HG03571 (cell line): ENCODE measurements around the gene LRRC32.
"Not testable (repeated sequence)": the region's sequence is repeated elsewhere in the genome, so short reads cannot be mapped to it uniquely, and the experiment has no call there.

Experiments
- ATAC-seq: cut with Tn5 transposase; IDR thresholded peaks from one replicate; pipeline ENCODE4 v1.9.1; 2021; ENCODE audit not compliant: unreplicated experiment

Gene LRRC32

DNA sequence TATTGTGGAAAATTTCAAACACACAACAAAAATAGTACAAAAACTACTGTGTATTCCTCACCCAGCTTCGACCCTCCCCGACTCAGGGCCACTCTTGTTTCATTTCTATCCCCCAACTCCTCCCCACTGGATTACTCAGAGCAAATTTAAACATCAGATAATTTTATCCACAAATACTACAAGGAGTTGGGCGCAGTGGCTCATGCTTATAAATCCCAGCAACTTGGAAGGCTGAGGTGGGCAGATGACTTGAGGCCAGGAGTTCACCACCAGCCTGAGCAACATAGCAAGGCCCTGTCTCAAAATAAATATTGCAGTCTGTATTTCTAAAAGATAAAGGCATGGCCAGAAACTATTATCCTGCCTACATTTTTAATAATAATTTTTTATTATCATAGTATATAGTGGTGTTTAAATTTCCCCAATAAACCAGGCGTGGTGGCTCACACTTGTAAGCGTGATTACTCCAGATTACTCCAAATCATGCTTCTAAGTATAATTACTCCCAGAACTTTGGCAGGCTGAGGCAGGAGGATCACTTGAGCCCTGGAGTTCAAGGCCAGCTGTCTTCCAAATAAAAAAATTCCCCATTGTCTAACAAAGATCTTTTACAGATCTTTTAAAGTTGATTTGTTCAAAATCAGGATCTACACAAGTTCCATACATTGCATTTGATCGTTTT, 39.8 kb downstream of the LRRC32 start:
- no peak for ATAC-seq

DNA sequence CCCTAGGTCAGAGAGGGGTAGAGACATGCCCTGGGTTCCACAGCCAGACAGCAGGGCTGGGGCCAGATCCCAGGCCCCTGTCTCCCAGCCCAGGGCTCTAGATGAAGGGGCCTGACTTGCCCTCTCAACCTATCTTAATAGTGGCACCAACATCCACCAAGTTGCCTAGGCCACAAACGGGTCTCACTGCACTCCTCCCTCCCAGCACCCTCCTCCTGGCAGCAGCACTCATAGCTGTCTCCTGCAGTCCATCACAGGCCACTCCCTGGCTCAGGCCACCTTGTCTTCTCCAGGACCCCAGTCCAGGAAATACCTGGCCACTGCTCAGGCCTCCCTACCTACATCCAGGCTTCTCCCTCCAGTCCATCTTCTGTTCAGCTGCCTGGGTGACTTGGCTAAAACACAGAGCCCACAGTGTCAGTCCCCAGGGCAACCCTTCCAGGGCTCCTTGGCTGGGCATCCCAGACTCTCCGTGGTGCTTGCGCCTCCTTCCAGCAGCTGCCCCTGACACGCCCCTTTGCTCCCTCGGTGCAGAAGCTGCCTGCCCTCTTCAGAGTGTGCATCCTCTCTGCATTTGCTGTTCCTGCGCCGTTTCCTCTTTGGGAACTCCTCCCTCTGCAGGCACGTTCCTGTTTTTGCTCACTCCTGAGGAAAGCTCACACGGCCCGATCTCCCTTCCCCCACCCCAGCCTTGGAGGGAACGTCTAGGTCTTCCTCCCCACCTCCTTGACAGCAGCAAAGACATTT, 40.5 kb downstream of the LRRC32 start:
- no peak for ATAC-seq

DNA sequence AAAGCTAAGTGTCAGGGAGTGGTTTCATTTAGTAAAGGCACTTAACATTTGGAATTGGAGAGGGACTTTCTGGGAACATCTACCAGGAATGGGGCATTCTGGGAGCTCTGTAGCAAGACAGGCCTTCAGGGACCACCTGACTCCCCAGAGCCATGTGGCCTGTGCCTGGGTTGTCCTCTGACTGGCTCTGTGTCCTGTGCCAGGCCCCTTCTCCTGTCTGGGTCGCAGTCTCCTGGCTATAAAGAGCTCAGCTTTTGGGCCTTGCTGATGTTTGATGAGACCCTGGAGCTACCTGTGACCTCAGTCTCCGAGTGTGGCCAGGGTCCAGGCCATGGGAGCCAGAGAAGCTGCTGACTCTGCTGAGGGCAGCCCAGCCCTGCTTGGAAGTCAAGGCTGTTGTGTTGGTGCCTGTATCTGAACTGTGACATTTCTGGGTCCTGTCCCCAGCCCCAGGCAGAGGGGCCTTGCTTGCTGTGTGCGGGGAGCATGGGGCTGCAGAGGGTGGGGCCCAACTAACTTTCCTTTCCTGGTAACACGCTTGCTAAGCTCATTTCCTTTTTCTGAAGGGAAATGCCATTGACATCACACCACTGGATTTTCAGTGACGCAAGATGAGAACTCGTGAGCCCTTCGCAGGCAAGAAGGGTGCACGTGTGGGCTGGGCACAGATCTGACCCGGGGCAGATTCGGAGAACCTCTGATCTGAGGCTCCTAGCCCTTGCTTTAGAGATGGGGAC, 41.3 kb downstream of the LRRC32 start:
- no peak for ATAC-seq

DNA sequence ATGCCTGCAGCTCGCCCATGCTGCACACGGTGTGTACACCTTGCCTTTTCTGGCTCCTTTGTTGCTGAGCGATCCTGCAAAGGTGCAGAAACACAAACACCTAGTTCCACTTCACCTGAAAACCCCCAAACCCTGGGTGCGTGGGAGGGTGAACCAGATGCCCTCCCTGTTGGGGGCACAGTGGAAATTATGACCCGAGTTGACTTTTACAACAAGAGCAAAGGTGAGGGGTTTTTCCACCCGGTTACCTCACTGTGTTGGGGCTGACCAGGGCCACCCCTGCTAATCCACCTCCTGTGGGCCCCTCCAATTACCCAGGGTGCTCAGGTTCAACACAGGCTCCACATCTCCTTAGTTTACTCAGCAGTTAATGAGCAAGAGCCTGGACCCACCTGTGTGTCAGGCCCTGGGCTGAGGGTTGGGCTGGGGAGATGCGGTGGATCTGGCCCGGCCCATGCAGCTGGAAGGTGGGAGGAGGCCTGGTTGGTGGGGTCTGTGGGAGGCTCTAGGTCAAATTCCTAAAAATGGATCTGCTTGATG, 42.1 kb downstream of the LRRC32 start:
- no peak for ATAC-seq

DNA sequence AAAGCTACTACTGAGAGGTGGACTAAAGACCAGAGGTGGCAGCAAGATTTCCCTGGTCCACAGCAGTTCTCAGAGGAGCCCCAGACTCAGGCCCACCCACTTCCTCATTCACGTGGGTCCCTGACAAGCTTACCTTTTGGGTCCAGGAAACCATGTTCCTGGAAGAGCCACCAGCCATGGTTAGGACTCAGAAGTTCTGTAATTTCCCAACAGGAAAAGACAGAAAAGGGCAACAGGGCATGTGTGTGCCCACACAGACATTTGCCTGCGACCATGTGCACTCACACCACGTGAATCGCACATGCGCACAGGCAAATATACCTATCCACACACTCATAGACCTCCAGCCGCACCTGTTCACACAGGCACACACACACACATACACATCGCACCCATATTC, 42.9 kb downstream of the LRRC32 start:
- no peak for ATAC-seq

DNA sequence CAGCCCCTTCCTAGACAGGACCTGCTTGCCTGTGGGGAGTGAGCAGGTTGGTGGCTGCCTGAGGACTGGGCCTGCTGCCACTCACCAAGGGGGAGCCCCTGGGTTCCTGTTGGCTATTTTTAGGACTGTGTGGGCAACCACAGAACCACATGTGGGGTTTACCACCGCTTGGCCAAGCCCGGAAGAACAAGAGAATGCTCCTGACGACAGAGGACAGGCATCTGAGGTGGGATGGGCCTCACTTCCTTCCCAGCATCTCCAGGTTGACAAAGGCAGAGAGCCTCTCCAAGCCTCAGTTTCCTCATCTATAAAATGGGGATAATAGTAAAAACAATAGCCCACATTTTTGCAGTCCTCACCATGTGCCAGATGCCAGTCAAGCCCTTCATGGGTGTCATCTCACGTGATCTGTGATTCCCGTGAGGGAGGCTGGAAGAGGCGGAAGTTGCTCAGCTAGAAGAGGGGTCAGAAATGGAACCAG, 43.6 kb downstream of the LRRC32 start:
- peak; percentile 81 for ATAC-seq

DNA sequence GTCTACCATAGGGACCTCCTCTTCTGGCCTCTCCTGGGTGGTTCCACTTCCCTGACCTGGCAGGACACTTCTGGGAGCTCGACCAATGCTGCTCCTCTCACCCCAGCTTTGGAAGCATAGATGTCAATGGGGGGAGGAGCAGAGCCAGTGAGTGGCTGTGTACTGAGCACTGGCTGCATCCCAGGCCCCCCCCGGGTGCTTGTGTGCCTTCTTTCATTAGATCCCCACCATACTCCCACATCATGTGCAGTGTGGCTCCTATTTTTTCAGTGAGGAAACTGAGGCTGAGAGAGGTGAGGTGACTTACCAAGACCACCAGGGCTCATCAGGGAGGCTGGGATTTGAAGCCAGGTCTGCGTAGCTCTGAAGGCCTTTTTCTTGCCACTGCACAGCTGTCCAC, 44.3 kb downstream of the LRRC32 start:
- no peak for ATAC-seq

DNA sequence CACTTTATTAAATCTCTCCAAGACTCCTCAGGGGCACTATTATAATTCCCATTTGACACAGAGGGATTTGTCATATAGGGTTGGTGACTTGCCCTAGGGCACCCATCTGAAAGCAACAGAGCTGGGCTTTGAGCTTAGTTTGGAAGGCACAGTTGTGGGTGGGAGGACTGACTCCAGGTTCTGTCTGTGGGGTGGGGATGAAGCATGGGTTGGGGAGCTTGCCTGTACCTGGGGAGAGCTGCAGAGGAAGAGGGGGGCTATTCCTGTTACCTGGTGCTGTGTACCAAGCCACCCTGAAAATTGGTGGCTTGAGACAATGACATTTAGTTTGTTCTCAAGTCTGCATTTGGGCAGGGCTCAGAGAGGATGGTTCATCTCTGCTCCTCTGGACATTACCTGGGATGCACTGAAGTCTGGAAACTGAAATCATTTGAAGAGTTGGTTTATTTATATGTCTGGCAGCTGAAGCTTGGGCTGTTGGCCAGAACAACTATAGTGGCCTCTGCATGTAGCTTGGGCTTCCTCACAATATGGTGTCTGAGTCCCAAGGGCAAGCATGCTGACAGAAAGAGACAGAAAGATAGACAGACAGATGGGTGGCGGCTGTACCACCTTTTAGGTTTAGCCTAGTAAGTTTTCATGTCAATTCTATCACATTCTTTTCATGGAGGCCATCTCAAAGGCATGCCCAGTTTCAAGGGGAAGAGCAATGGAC, 44.9 kb downstream of the LRRC32 start:
- no peak for ATAC-seq

DNA sequence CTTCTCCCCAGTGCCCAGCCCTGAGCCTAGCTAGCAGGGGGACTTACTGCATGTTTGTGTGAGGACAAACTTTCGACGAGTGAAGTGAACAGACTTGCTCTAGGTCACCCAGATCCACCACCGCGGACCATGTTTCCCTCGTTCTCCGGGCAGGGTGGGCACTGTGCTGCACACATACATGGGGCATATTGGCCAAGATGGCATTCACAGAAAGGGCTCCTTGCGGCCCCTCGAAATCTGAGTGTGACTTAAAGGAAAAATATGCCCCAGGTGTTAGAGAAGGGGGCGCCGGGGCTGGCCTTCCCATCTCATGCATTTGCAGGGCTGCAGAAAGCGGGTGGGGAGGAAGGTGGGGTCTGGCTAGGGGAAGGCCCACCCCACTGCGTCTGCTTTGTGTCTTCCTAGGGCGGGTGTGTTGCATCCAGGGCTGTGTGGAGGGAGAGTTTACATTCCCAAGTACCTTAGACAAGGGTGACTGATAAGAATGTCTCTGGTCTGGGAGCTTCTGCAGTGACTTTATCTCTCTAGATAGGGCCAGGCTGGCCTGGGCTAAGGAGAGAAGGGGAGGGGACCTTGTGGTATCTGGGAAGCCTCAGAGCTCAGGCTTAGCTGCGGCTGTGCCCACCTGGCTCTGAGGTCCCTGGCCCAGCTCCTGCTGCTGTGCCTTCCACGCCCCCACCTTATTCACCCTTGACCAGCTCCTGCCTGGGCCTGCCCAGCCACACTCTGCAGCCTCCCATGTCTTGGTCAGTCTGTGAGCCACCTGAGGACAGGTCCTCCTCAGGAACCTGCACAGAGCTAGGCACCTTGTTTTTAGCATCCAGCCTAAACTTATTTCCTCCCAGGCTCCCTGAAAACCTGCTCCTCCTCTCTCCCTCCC, 45.8 kb downstream of the LRRC32 start:
- ATAC-seq: no peak

DNA sequence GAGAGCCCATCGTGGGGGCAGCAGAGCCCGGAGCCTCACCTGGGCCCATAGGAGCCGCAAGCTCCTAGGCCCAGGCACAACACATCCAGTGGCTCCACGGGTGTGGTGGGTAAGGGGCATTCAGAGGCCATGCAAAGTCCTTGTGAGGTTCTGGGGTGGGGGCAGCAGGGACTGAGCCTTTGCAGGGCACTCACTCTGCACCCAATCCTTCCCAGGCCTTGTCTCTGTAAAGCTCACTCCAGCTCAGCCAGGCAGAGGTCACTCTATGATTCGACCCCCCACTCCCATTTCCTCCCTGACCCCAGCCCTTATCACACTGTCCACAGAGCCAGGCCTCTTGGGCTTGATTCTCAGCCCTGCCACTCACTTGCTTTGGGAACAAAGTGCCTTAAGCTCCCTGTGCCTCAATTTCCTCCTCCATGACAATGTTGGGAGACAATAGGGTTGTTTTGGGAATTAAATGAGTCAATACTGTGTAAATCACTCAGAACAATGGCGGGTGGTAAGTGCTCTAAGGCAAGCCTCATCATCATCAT, 46.6 kb downstream of the LRRC32 start:
- ATAC-seq: no peak

DNA sequence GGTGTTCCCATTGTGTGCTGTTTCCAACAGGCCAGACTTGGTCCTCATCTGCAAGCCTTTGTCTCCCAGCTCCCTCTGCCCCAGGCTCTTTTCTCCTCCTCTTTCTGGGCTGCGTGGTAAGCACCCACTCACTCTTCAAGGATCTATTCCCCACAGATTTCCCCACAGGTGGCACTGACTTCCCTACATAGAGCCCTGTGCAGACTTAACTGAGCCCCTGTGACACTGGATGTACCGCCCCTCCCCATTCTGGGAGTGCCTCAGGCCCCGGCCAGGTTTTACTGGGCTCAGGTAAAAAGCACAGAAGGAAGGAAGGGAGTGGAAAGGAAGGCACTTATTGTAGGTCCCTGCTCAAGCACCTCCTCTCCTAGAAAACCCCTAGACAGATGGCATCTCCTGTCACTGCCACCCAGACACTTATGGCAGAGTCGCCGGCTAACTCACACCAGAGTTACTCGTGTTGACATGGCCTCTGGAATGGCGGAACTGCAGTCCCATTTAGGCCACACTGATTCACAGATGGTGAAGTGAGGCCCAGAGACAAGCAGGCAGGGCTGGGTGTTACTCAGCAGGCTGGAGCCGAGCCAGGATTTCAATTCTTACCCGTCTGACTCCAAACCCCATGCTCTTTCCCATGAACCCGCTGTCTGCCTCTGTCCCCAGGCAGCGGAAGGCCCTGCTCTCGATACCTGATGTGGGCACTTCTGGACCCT, 47.2 kb downstream of the LRRC32 start:
- ATAC-seq: no peak

DNA sequence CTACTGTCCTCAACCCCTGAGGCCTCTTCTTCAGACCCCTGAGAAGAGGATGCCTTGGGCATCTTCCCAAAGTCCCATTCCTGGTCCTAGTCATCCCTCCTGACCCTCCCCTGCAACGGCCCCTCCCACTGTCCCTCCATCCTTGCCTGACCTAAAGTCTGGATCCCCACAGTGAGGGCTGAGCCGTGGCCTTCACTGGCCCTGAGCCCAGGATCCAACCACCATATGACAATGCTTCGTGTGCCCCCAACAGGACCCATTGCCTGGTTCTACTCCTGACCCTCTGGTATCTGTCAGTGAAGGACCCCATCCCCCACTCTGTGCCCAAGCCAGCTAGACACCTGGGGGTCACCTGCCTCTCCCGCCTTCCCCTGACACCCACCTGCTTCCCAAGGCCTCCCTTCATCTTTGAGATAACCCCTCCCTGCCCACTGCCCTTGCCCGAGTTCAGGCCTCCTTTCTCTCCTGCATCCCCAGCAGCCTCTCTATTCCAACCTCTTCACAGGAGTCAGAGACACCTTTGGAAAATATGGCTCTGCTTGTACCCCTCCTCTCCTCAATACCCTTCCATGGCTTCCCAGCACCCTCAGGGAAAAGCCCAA, 48.0 kb downstream of the LRRC32 start:
- ATAC-seq: no peak

DNA sequence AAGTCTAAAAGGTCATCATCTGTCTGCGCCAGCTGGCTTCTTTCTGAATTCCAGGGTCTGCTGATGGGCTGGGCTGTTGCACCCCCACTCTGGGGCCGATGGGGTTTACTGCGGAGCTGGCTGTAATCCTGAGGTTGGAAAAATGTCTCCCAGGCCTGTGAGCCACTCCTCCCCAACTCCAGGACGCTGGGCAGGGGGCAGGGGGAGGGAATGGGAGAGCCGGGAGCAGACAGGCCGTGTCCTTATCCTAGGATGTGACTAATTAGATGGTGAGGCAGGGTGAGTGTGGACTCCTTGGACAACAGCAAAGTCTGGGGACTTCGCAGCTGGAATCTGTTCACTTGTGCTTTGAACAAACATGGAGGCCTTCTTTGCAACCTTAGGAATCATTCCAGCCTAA, 48.7 kb downstream of the LRRC32 start:
- ATAC-seq: no peak

DNA sequence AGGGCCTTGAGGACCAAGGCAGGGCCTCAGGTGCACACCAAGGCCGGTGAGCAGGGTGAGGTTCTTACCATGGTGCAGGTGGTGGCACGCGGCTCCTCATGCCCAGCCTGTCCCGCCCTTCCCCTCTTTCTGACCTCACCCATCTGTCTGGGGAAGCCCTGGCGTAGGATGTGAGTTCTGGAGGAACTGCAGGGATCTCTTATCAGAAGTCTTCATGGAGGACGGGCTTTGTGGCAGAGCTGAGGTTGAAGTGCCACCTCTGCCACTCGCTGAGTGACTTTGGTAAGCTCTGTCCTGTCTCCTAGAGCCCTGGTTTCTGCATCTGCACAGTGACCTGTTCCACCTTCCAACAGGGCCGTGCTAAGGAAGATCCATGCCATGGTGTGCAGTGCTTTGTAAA, 49.1 kb downstream of the LRRC32 start:
- ATAC-seq: no peak

DNA sequence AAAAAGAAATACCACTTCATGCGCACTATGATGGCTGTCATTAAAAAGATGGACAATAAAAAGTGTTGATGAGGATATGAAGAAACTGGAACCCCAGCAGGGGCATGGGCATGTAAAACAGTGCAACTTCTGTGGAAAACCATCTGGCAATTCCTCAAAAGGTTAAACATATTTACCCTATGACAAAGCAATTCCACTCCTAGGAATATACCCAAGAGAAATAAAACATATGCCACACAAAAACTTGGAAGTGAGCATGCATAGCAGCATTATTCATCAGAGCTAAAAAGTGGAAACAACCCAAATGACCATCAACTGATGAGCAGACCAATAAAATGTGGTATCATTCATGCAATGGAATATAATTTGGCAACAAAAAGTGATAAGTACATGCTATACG, 50.1 kb downstream of the LRRC32 start:
- ATAC-seq: no peak

DNA sequence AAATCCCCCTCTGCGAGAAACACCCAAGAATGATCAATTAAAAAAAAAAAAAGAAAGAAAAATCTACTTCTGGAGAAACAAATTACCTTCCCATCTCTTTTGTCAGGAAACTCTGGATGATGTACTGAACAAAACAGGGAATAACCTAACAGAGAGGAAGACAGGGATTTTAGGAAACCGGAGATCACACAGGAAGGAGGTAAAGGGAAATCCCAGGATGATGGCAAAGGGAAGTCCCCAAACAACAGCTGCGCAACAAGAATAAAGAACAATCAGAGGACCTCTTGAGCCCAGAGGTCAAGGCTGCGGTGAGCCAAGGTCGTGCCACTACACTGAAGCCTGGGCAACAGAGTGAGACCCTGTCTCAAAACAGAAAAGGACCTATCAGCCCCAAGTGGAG, 50.7 kb downstream of the LRRC32 start:
- ATAC-seq: not testable (repeated sequence)

DNA sequence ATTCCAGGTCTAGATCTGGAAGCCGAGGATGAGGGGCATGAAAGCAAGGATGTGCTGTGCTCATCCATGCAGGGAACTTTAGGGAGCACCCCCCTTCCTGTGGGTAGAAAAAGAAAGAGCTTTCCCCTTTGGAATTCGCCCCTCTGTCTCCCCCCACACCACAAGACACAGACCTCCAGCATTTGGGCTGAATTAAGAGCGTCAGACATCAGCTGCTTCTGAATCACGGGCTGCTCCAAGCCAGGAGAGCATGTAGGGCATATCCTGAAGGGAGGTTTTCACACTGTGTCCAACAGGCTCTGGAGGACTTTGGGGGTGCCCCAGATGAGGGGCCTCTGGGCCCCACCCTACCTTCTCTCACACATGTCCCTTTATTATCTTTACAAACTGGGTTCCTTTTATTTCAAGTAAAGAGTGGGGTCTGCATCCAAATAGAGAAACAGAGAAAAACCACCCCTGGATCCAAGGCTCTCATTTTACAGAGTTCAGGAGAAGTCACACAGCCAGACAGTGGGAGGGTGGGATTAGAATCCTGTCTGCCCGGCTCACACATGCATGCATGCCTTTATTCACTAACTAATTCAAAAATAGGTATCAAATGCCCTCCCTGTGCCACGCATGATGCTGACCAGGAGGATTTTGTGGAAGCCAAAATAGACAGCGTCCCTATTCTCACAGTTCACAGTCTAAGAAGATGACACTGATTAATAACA, 52.8 kb downstream of the LRRC32 start:
- no peak for ATAC-seq
